ENCODE measurements around the gene POLRMT.
"Not testable (repeated sequence)": the region's sequence is repeated elsewhere in the genome, so short reads cannot be mapped to it uniquely, and the experiment has no call there.

The POLRMT gene

GRCh38 chr19:604355-604754 is 29.0 kb downstream of the POLRMT start:
- no peak for DNase-seq (ENCODE audit: extremely low read depth, low read depth)
- no peak for TF ChIP-seq CTCF (IDR thresholded peaks at IDR 0.05; ENCODE audit: low read depth, low read length)

- not testable (repeated sequence) for DNase-seq (ENCODE audit: extremely low read depth, low read depth)
Observed at GRCh38 chr19:603779-604178, 29.6 kb downstream of the POLRMT start.

- DNase-seq (ENCODE audit: extremely low read depth, low read depth), result not testable (repeated sequence)
Observed at GRCh38 chr19:603302-603639, 30.1 kb downstream of the POLRMT start.

GRCh38 chr19:602391-603301 is 30.7 kb downstream of the POLRMT start:
- no peak for DNase-seq (ENCODE audit: extremely low read depth, low read depth)
- TF ChIP-seq CTCF (IDR thresholded peaks at IDR 0.05; ENCODE audit: low read depth, low read length), result no peak

DNA sequence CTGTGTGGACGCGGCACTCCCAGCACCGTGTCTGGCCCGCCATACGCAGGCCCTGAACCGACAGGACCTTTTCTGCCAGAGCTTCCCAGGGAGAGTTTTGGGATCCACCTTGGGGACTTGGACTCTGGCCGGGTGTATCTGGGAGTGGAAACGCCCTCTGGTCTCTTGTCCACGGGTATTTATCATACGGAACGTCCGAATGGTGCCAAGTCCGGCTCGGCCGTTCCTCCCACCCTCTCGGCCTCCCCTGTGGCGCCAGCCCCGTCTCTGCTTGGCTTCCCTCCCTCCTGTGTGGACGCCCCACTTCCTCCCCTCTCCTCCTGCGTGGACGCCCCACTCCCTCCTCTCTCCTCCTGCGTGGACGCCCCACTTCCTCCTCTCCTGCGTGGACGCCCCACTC is 31.5 kb downstream of the POLRMT start:
- TF ChIP-seq CTCF (IDR thresholded peaks at IDR 0.05; ENCODE audit: low read depth, low read length), result no peak
- no peak for DNase-seq (ENCODE audit: extremely low read depth, low read depth)

- no peak for DNase-seq (ENCODE audit: extremely low read depth, low read depth)
- TF ChIP-seq CTCF (IDR thresholded peaks at IDR 0.05; ENCODE audit: low read depth, low read length), result no peak
Observed at GRCh38 chr19:601310-601709, 32.0 kb downstream of the POLRMT start.

DNA sequence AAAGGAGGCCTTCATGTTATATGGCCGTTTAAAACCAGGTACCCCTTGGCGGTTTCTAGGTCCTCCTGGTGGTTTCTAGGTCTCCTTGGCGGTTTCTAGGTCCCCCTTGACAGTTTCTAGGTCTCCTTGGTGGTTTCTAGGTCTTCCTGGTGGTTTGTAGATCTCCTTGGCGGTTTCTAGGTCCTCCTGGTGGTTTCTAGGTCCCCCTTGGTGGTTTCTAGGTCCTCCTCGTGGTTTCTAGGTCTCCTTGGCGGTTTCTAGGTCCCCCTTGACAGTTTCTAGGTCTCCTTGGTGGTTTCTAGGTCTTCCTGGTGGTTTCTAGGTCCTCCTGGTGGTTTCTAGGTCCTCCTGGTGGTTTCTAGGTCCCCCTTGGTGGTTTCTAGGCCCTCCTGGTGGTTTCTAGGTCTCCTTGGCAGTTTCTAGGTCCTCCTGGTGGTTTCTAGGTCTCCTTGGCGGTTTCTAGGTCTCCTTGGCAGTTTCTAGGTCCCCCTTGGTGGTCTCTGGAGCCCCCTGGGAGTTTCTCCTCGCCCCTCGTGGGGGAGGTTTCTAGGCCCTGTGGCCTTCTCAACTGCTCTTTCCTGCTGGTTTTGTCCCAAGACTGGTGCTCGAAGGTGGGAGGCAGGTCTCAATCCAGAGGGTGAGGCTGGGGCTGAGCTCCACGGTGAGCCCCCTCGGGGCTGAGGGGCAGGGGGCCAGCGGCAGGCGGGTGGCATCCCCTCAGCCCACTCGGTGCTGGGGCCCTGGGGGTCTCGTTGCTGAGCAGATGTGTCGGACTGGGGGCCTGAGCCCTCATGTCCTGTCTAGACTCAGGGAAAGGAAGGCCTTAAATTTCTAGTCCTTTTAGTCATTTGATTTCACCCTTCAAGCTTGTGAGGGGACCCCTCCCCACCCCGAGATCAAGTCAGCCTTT is 35.7 kb downstream of the POLRMT start:
- DNase-seq (ENCODE audit: extremely low read depth, low read depth), result no peak
- TF ChIP-seq CTCF (IDR thresholded peaks at IDR 0.05; ENCODE audit: low read depth, low read length), result no peak

- TF ChIP-seq CTCF (IDR thresholded peaks at IDR 0.05; ENCODE audit: low read depth, low read length), result no peak
- no peak for DNase-seq (ENCODE audit: extremely low read depth, low read depth)
Observed at GRCh38 chr19:596263-596655, 37.1 kb downstream of the POLRMT start.

All from AG09319 (cell line).